ENCODE results near the gene OMD.

GRCh38 chr9:92381775-92382174 lies 42.5 kb downstream of the OMD start:
- TF ChIP-seq POLR2A (IDR thresholded peaks at IDR 0.05; ENCODE audit: low read length), result no peak
- no peak for TF ChIP-seq GATA1 (IDR thresholded peaks at IDR 0.05; ENCODE audit: low read depth, low read length)

Data from erythroblast (primary cell).